Stimulated activated CD4-positive, alpha-beta T cell treated with anti-CD3 and anti-CD28 coated beads, Interleukin-4, amount 100 ng/mL, for 48 hours (primary cell): ENCODE data around the gene SAMD14.

Experiments
- DNase-seq, 2 donors: peaks; one replicate each; pipeline ENCODE4 v3.0.0-alpha.2; 2020; ENCODE audit warnings: low read depth in 2 of 2

SAMD14 gene

GRCh38 chr17:50112694-50113093 lies 17.3 kb downstream of the SAMD14 start:
- no peak for DNase-seq

GRCh38 chr17:50111673-50112655 lies 18.0 kb downstream of the SAMD14 start:
- no peak for DNase-seq

DNA sequence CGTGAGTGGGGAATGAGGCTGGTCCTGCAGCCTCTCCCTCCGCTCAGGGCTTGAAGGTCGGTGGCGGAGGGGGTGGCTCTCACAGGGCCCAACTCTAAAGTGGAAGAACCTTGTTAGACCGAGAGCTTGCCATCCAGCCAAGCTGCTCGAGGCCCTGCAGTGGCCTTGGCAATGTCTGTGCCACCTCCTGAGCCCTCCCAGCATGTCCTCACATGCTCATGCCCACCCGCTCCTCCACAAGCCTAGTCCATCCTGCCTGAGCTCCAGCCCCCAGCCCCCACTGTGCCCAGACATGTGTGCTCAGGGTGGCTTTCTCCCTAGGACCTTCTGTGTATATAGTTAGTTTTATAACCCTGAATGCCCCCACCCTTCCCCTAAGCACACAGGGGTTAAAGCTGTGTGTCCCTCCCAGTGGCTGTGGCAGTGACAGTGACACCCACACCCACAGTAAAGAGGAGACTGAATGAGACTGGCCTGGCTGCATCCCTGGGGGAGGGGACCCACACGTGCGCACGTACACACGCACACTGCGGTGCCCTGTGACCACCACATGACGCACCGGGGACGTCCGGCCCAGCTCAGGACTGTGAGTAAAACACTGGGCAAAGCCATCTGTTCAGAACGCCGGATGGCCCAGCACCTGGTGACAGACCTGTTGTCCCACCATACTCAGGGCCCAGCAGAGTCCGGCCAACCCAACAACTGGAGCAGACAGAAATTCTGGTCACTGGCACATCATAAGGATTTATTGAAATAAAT lies 19.2 kb downstream of the SAMD14 start:
- DNase-seq = no peak

DNA sequence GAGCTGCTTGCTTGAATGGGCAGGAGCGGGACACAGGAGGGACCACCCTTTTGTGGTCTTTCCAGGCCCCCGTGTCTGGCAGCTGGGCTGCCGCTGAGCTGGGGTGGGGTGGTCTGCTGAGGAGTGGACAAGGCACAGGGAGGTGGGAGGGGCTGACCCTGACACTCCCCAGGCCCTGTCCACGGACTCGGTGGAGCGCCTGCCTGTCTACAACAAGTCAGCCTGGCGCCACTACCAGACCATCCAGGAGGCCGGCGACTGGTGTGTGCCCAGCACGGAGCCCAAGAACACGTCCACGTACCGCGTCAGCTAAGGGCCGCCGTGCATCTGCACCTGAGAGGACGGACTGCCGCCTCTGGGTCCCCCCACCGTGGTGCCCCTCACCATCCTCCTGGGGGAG lies 20.2 kb downstream of the SAMD14 start:
- DNase-seq = no peak

GRCh38 chr17:50109207-50109606 lies 20.8 kb downstream of the SAMD14 start:
- no peak for DNase-seq

DNA sequence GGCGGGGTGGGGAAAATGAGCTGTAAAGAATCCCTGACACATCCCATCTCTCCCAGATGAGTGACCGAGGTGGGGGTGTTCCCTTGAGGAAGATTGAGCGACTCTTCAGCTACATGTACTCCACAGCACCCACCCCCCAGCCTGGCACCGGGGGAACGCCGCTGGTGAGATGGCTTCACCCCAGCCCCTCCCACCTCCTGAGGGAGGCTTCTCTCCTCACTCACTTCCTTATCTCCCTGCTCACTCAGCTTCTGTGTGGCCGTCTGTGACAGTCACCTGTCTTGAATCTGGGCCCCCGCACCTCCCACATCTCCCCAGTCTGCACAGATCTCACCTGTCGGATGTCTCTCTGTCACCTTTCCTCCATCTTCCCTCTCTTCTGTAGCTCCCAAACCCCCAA lies 21.4 kb downstream of the SAMD14 start:
- DNase-seq = no peak

- DNase-seq = no peak
Measured at GRCh38 chr17:50107790-50108414, 22.1 kb downstream of the SAMD14 start.

DNA sequence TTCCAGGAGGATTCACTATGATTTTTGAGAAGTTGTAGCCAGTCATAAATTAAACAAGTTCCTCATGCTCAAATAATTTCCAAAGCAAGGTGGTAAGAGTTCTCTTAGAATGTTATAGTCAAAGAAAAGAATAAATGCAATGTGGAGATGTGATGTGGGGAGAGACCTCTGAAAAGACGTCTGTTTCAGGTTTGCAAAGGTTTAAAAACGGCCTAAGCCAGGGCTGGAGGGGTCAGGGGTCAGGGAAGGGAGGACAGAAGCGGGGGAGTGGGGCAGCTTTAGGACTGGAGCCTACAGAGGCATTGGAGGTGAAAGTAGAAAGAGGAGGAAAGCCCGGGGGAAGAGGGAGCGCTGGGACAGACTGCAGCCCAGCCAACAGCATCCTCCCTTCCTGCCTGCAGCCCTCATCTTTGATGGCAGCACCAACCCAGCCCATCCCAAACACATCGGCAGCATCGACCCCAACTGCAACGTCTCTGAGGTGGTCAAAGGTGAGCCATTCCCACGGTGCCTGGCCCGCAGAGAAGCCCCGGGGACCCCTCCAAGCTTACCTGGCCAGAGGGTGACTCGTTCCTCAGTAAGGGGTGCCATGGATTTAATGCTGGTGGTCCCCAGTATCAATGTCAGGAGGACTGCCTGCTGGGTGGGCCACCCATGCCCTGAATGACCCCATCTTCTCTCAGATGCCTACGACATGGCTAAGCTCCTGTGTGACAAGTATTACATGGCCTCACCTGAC lies 23.4 kb downstream of the SAMD14 start:
- no peak for DNase-seq

DNA sequence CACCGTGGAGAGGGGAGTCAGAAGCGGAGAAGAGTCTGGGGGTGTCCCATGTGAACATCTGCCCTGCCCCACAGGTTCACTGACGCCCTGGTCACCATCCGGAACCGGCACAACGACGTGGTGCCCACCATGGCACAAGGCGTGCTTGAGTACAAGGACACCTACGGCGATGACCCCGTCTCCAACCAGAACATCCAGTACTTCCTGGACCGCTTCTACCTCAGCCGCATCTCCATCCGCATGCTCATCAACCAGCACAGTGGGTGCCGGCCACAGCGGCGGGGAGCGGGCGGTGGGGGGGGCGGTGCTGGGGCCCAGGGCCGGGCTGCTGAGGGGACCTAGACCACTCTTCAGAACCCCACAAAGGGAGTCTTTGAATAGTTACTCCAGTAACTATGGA lies 24.1 kb downstream of the SAMD14 start:
- DNase-seq = no peak

- DNase-seq = no peak
Measured at GRCh38 chr17:50103941-50104340, 26.0 kb downstream of the SAMD14 start.

DNA sequence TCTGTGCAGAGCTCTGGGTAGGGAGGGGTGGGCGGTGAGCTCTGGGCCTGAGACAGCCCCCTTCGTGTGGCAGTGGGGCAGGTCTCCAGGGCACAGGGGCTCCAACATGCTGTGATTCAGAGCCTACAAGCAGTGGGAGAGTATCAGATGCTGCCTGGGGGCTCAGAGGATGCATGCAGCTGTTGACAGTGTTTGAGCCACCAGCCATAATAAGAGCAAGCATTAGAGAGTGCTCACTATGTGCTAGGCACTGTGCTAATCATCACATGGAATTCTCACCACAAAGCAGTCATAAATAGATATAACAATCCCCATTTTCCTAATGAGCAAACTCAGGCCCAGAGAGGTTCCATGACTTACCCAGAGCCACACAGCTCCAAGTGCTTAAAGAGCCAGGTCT lies 26.7 kb downstream of the SAMD14 start:
- DNase-seq = no peak

GRCh38 chr17:50102164-50102991 lies 27.6 kb downstream of the SAMD14 start:
- no peak for DNase-seq

- no peak for DNase-seq
Measured at GRCh38 chr17:50101346-50102163, 28.4 kb downstream of the SAMD14 start.

DNA sequence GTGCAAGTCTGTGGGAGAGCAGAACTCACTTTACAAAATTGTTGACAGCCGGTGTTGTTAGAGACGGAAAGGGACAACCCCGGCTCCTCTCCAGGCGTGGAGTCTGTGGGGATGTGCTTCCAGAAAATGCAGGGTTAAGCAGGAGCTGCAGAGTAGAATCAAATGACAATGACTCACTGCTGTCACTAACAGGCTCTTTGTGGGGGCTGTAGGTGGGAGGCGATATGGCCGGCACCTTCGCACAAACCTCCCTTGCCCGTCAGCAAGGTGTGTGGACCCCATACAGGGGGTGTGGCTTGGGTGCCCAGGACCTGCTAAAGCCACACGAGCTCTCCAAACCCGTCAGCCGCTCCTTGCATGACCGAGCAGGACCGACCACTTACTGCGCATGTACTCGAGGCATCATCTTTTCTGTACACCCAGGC lies 29.0 kb downstream of the SAMD14 start:
- DNase-seq = no peak

DNA sequence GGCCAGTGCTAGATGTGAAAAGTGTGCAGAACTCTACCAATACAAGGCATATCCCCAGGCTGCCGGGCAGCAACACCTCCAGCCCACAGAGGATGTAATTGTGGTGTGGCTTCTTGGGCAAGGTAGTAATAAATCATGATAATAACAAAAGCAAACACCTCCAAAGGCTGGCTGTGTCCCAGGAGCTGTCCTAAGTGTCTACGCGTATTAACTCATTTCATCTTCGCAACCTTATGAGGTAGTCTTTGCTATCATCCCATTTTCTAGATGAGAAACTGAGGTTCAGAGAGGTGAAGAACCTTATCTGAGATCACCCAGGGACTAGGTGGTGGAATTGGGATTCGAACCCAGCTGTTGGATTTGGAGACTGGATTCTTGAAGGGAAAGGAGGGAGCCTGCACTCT lies 29.5 kb downstream of the SAMD14 start:
- DNase-seq = no peak

GRCh38 chr17:50099003-50099402 lies 31.0 kb downstream of the SAMD14 start:
- no peak for DNase-seq

DNA sequence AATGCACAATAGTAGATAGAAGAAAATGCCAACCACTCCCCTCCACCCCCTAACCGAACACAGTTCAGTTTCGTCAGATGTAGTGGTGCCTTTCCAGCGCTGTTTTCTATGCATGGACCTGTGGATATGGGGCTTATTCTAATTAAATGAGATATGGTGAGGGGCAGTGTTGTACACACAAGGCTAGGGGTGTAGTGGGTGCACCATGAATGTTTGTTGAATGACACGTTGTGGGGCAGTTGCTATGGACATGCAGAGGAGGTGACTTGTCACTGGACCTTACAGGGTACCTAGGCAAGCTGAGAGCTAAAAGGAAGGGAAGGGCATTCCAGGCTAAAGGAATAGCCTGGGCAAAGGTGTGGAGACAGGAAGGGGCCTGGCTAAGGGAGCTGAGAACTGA lies 31.4 kb downstream of the SAMD14 start:
- no peak for DNase-seq

DNA sequence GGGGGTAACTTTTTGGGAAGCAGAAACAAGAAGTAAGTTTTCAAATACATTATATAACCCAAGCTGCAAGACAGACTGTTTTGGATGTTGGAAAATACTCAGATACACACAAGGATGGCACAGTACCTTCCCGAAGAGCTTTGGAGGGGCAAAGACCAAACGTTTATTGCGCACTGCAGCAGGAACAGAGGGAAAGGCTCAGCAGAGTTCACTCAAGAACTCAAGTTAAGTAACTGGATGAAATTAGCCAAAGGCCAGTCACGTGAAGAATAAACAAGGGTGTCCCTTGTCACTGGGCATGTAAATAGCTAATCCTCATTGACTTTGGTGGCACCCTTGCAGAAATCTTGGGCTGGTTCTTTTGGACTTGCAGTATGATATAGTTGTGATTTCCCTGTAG lies 32.0 kb downstream of the SAMD14 start:
- DNase-seq = no peak

DNA sequence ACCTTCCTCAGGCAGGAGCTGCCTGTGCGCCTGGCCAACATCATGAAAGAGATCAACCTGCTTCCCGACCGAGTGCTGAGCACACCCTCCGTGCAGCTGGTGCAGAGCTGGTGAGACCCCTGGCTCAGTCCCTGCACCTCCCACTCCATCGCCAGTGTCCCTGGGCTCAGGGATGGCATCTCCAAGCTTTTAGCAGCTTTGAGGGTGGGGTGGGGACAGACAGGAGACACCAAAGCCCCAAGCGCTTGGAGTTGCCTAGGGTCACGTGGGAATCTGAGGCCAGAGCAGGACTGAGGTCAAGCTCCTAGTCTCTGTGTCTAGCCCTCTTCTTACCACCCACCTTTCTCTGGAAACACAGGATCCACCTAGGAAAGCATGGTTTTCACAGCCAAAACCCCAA lies 32.5 kb downstream of the SAMD14 start:
- no peak for DNase-seq

GRCh38 chr17:50096758-50097157 lies 33.2 kb downstream of the SAMD14 start:
- no peak for DNase-seq
